Aorta (tissue), 5 donors: ENCODE measurements around the gene RAB24. TPM values are rescaled to one million over a fixed set of nuclear protein-coding genes. Genes with fewer than 3 reads are reported as not detected.

Source experiments
- ATAC-seq: fragments of 200-7000 bp; cut with Tn5 transposase; one replicate; pipeline ENCODE4 v1.9.1; 2022; ENCODE audit warnings: moderate library complexity; ENCODE audit not compliant: low FRiP score
- DNase-seq, 2 donors: peaks; one replicate each; pipeline ENCODE4 v3.0.0-alpha.2; 2020
- H3K27ac ChIP-seq, 2 donors: one replicate each; pipeline ENCODE4 v1.5.1; 2013; ENCODE audit warnings: low read length in 2 of 2, mild to moderate bottlenecking in 2 of 2, moderate library complexity in 2 of 2, control low read depth in 1 of 2, inconsistent platforms in 1 of 2, low read depth in 1 of 2
- H3K27me3 ChIP-seq, 2 donors: one replicate each; pipeline ENCODE4 v1.6.1; 2013; ENCODE audit warnings: control low read depth in 1 of 2, low read length in 1 of 2, mild to moderate bottlenecking in 1 of 2, moderate library complexity in 1 of 2; ENCODE audit not compliant: insufficient read depth in 2 of 2, control insufficient read depth in 1 of 2
- H3K36me3 ChIP-seq, 2 donors: one replicate each; pipeline ENCODE4 v1.6.1; 2013; ENCODE audit warnings: control low read depth in 1 of 2, low read length in 1 of 2, mild to moderate bottlenecking in 1 of 2; ENCODE audit not compliant: insufficient read depth in 2 of 2, control insufficient read depth in 1 of 2
- H3K4me1 ChIP-seq, 2 donors: one replicate each; pipeline ENCODE4 v1.6.1; 2013; ENCODE audit warnings: low read length in 2 of 2, control low read depth in 1 of 2, mild to moderate bottlenecking in 1 of 2, moderate library complexity in 1 of 2; ENCODE audit not compliant: insufficient read depth in 2 of 2, control insufficient read depth in 1 of 2
- H3K4me3 ChIP-seq, 2 donors: one replicate each; pipeline ENCODE4 v1.5.1; 2013; ENCODE audit warnings: low read length in 2 of 2, control low read depth in 1 of 2, mild to moderate bottlenecking in 1 of 2
- H3K9me3 ChIP-seq: one replicate; pipeline ENCODE4 v1.6.1; 2013; ENCODE audit warnings: mild to moderate bottlenecking, low read length; ENCODE audit not compliant: control insufficient read depth
- WGBS, 2 donors: extraction: QIAGEN DNeasy Blood & Tissue Kit; methylation state at CpG; one replicate each; pipeline ENCODE4 v1.1.7; 2013; 5-methylcytosine and 5-hydroxymethylcytosine counted together
- intact Hi-C, 2 donors: fragments of 100-400 bp; cut with DNase I; formaldehyde crosslinking; loops; one replicate each; pipeline versions ENCODE4 v1.14.2 to v1.15.0; 2022
- polyA plus RNA-seq, 2 donors: library from polyadenylated mRNA; stranded (reverse); fragments of 200-250 nt; gene quantifications; one replicate each; pipeline ENCODE4 v1.2.3, GENCODE V29; 2013
- total RNA-seq, 2 donors: library from RNA; stranded (reverse); fragmentation: NEBNext Ultra II Directional; extraction: Animal tissue kit (Norgen Biotek cat#: 25700); gene quantifications; one replicate each; pipeline ENCODE4 v1.2.1, GENCODE V29; 2021
- donor health status: healthy with polysubstance abuse.
- donor health status: Bipolar disorder and iron deficiency.
- donor health status: DM: no; HTN: no; CAD: no.
- donor health status: DM: no; HTN: no; CAD: no.
- donor health status: DM: yes; HTN: yes; CAD: no.

Gene RAB24
- total and polyA plus RNA-seq, 4 donors = 19.6 to 80.7 (median 39.1) TPM

DNA sequence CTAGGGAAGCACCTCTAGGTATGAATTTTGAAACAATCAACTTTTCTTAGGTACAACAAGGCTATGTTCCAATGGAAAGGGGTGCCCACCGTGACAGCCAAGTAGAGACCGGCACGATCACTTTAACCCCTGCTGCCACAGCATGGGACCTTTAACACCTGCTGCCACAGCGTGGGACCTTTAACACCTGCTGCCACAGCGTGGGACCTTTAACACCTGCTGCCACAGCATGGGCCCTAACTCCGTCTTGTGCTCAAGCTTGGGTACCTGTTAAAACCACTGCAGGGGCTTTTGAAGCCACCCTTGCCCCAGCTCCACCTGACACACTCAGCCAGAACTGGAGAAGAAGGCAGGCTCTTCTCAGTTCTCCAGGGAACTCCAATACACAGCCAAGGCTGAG is 26.4 kb upstream of the RAB24 start:
- H3K9me3 ChIP-seq = no peaks in the 10 kb centered on the region
- no peak for ATAC-seq
- DNase-seq = peak in 1 of 2 donors; percentile 14
- intact Hi-C loops = no loop called here
- WGBS, 2 donors = 86 to 87% methylated on average over 6 of the region's 6 CpGs
- no peaks in the 10 kb centered on the region for H3K4me1 ChIP-seq
- no peak overlapping the region for H3K27ac ChIP-seq
- H3K4me3 ChIP-seq = no peak overlapping the region
- H3K27me3 ChIP-seq = no peaks in the 10 kb centered on the region
- peaks cover 0 to 8% of the 10 kb centered on the region in 2 donors for H3K36me3 ChIP-seq

DNA sequence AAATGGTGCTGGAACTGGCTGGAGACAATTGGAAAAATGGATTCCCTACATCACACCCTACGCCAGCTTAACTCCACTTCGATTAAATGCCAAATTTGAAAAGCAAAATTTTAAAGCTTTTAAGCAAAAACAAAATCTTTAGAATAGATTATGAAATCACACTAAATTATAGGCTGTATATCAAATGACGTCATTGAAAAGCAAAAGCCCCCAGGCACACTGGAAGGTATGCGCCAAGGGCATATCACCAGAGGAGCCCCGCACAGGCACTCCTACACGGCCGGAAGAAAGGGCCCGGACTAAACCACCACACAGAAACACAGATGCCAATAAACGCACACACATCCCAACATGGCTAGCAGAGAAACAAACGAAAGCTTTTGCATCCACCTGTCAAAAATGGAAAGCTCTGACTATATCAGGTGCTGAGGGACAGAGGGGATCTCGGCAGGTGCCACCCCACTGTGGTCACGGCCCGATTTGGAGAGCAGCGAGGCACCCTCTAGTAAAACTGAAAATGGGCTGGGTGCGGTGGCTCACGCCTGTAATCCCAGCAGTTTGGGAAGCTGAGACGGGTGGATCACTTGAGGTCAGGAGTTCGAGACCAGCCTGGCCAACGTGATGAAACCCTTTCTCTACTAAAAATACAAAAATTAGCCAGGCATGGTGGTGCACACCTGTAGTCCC is 25.2 kb upstream of the RAB24 start:
- ATAC-seq (no peak), DNase-seq (peak in 1 of 2 donors; percentile 59)
- Histone ChIP-seq H3K4me1 (no peaks in the 10 kb centered on the region), H3K27ac (no peak overlapping the region), H3K4me3 (no peak overlapping the region), H3K9me3 (no peaks in the 10 kb centered on the region), H3K36me3 (peaks cover 0 to 4% of the 10 kb centered on the region in 2 donors), H3K27me3 (no peaks in the 10 kb centered on the region)
- intact Hi-C loops = no loop called here
- 91 to 94% methylated on average over 19 of the region's 19 CpGs for WGBS, 2 donors

DNA sequence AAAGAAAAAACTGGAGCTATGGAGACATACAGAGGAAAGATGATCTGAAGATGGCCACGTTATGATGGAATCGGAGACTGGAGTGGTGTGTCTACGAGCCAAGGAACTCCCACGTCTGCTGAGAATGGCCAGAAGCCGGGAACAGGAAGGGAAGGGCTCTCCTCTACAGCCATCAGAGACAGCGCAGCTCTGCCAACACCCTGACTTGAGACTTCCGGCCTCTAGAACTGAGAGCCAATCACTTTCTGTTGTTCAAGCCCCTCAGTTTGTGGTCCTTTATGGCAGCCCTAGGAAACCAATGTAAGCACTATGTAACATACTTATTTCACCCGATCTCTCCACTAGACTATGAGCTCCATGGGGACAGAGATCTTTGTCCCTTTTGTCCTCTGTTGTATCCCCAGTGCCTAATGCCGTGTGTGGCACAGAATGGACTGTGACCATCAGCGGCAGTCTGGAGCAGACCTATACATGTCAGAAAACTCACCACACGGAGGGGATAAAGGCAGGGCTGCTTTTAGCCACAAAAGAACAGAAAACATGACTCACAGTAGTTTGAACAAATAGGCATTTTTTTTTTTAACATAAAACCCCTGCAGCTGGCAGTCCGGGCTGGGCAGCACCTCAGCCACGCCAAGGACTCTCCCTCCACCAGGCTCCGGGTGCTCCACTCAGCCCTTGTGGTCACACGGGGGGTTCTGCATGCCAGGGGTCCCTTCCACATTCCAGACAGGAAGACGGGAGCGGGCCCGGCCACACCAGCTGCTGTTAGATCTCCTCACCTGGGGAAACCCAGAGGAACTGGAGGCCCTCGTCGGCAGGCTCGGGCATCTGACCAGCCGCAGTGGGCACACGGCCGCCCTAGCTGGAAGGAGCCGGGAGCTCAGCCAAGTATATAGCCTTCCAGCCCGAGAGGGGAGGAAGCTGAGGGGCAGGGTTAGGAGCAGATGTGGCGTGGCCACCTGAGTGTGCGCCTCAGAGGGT is 24.3 kb upstream of the RAB24 start:
- Histone ChIP-seq H3K27ac (no peak overlapping the region), H3K4me3 (no peak overlapping the region), H3K9me3 (no peaks in the 10 kb centered on the region), H3K36me3 (peaks cover 0 to 4% of the 10 kb centered on the region in 2 donors), H3K4me1 (no peaks in the 10 kb centered on the region), H3K27me3 (no peaks in the 10 kb centered on the region)
- intact Hi-C loops = no loop called here
- peak; percentile 76 for ATAC-seq
- 80 to 83% methylated on average over 28 of the region's 28 CpGs for WGBS, 2 donors
- DNase-seq = peak; percentile 70 to 79

DNA sequence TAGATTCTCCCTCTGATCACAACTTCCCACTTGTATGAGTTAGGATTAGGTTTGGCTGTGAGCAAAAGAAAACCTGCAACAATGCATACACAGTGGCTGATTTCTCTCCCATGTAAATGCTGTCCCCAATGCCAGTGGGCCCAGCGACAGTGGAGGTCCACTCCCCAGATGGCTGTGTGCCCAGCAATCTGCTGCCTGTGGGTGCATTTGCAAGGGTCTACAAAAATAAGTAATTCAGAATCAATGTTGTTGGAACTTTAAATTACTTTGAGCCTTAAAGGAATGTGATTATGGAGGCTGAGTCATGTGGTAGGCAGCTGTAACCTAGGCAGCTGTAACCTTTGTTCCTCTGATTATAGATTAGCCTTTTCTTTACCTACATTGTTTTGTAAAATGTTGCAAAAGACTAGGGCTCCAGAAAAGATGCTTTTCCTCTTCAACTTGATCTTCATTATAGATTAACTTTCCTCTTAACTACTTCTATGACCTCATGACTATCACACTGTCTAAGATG is 22.4 kb upstream of the RAB24 start:
- intact Hi-C loops = no loop called here
- DNase-seq (peak in 1 of 2 donors; percentile 46), ATAC-seq (no peak)
- Histone ChIP-seq H3K36me3 (peaks cover 0 to 4% of the 10 kb centered on the region in 2 donors), H3K27ac (no peak overlapping the region), H3K27me3 (no peaks in the 10 kb centered on the region), H3K4me1 (no peaks in the 10 kb centered on the region), H3K4me3 (no peak overlapping the region), H3K9me3 (no peaks in the 10 kb centered on the region)
- WGBS, 2 donors = 76 to 88% methylated on average over 1 of the region's 1 CpG

DNA sequence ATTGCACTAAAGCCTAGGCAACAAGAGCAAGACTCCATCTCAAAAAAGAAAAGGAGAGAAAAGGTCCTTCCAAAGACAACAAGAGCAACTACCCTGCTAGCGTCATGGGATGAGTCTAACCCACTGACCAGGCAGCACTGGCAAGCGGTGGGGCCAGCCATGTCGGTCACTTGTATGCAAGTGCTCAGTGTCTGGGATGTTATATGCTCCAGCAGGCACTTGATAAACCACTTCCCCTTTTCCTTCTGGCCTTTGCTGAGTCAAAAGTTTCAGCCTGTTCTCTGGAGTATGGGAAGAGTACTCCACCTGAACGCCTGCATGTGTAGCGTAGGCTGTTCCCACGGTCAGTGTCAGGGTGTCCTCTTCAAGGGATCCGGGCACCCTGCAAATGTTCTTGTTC is 17.4 kb upstream of the RAB24 start:
- H3K4me1 ChIP-seq = no peaks in the 10 kb centered on the region

DNA sequence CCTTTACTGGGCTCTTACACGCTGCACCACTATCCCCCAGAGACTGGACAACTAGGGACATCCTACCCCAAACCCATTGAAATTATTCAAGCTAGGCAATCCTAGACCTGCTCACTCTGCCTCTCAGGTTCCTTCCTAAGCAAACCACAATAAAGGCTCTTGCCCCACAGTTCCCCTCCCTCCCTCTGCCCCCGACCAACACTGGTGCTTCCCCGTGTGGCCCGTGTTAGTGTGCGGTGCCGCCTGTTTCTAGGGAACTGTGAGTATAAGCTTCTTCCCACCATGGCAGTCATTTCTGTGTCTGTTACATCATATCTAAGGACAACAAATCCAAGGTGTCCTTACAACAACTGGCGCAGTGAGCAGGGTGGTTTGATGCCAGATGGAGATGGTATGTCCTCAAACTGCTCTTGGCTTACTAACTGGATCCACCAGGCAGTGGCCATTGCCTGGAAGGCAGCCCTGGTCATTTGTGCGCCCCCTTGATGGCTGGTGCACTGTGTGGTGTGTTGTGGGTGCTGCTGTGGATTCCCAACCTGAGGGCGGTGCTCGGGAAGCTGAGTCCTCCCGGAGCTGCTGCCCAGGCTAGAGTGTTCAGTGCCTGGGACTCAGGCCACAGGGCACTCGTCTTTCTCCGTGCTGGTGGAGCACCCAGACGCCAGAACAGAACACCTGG is 16.5 kb upstream of the RAB24 start:
- WGBS, 2 donors = 94 to 95% methylated on average over 14 of the region's 14 CpGs
- H3K27me3 ChIP-seq = no peaks in the 10 kb centered on the region
- no peak for ATAC-seq
- DNase-seq = peak in 1 of 2 donors; percentile 55
- H3K4me3 ChIP-seq = no peak overlapping the region
- no peak overlapping the region for H3K27ac ChIP-seq
- H3K9me3 ChIP-seq = no peaks in the 10 kb centered on the region
- H3K4me1 ChIP-seq = no peaks in the 10 kb centered on the region
- intact Hi-C loops = no loop called here
- peaks cover 0 to 1% of the 10 kb centered on the region in 2 donors for H3K36me3 ChIP-seq

More for the DNA sequence above, 17.4 kb upstream of the RAB24 start:
- no peak overlapping the region for H3K4me3 ChIP-seq
- DNase-seq (peak; percentile 67 to 76), ATAC-seq (no peak)
- no peak overlapping the region for H3K27ac ChIP-seq
- H3K27me3 ChIP-seq = no peaks in the 10 kb centered on the region
- WGBS, 2 donors = 94 to 95% methylated on average over 7 of the region's 7 CpGs
- H3K9me3 ChIP-seq = no peaks in the 10 kb centered on the region
- H3K36me3 ChIP-seq = peaks cover 0 to 2% of the 10 kb centered on the region in 2 donors
- intact Hi-C loops = no loop called here

DNA sequence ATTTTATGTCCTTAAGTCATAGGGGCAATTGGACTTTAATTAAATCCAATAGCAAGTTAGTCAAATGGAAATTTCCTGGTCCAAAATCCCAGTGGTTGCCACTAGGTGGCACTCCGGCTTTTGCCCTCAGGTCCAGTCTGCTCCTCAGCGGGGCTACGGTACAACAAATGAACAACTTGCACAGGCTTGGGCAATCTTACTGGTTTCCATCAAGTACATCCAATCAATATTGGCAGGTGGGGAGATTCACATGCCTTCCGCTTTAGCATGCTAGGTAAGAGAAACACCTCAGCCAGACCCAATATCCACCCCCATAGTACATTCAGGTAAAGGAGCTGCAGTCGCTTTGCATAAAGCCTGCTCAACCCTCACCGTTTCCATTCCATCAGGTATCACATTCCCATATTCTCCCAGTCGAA is 14.4 kb upstream of the RAB24 start:
- H3K27me3 ChIP-seq = no peaks in the 10 kb centered on the region
- no peak overlapping the region for H3K4me3 ChIP-seq
- DNase-seq (peak in 1 of 2 donors; percentile 82), ATAC-seq (no peak)
- H3K27ac ChIP-seq = no peak overlapping the region
- no peaks in the 10 kb centered on the region for H3K4me1 ChIP-seq
- no peaks in the 10 kb centered on the region for H3K9me3 ChIP-seq
- H3K36me3 ChIP-seq = no peaks in the 10 kb centered on the region
- WGBS, 2 donors = 39 to 41% methylated on average over 7 of the region's 7 CpGs
- intact Hi-C loops = no loop called here

DNA sequence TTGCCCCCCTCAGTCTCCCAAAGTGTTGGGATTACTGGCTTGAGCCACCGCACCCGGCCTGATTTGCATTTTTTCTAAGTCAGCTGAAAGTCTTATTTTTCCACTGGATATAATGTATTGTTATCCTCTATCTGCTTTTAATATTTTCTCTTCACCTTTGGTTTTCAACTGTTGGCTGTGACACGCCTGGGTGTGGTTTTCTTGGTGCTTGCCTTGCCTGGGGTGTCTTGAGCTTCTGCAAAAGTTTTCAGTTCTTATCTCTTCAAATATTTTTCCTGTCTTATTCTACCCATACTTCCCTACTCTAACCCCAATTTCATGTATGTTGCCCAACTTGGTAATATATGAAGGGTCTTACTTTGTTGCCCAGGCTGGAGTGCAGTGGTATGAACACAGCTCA is 12.5 kb upstream of the RAB24 start:
- no peaks in the 10 kb centered on the region for H3K9me3 ChIP-seq
- H3K4me3 ChIP-seq = no peak overlapping the region
- whole genome bisulfite sequencing, 2 donors = 93 to 95% methylated on average over 3 of the region's 3 CpGs
- intact Hi-C loops = no loop called here
- ATAC-seq (no peak), DNase-seq (peak in 1 of 2 donors; percentile 18)
- H3K27me3 ChIP-seq = no peaks in the 10 kb centered on the region
- no peak overlapping the region for H3K27ac ChIP-seq
- H3K4me1 ChIP-seq = no peaks in the 10 kb centered on the region
- no peaks in the 10 kb centered on the region for H3K36me3 ChIP-seq
